HepG2 (cell line): ENCODE data around the gene OLR1.

Experiments used
- CREB1 ChIP-seq, 2 experiments: fragments of 450-650 bp in 1 of 2; IDR thresholded peaks; 2 replicates each; pipeline ENCODE4 v1.6.1; 2016 to 2017; ENCODE audit warnings: control low read depth in 1 of 2, mild to moderate bottlenecking in 1 of 2, missing compliant biosample characterization in 1 of 2, missing genetic modification characterization in 1 of 2
- MXD1 ChIP-seq: sonication (generic); formaldehyde crosslinking; IDR thresholded peaks from 2 replicates; pipeline ENCODE4 v1.4.0; 2020; ENCODE audit warnings: mild to moderate bottlenecking, missing genetic modification reagents
- MXI1 ChIP-seq: IDR thresholded peaks from 3 replicates; pipeline ENCODE4 v1.6.1; 2012; ENCODE audit warnings: low read depth, low read length, inconsistent platforms, borderline replicate concordance
- NR2C2 ChIP-seq: sonication (generic); formaldehyde crosslinking; IDR thresholded peaks from 2 replicates; pipeline ENCODE4 v1.4.0; 2020; ENCODE audit warnings: missing genetic modification reagents, mild to moderate bottlenecking, moderate library complexity, borderline replicate concordance
- PLSCR1 ChIP-seq: sonication (generic); formaldehyde crosslinking; IDR thresholded peaks from 2 replicates; pipeline ENCODE4 v1.5.0; 2020; ENCODE audit warnings: missing genetic modification reagents, mild to moderate bottlenecking, borderline replicate concordance
- POLR2A ChIP-seq, 2 experiments: IDR thresholded peaks; 2 replicates each; pipeline ENCODE4 v1.6.1; 2011; ENCODE audit warnings: low read depth in 2 of 2, low read length in 2 of 2, mild to moderate bottlenecking in 1 of 2, moderate library complexity in 1 of 2; ENCODE audit not compliant: insufficient read depth in 1 of 2
- REST ChIP-seq, 2 experiments: IDR thresholded peaks; 2 replicates each; pipeline ENCODE4 v1.6.1; 2011 to 2012; ENCODE audit warnings: low read length in 2 of 2, borderline replicate concordance in 1 of 2, low read depth in 1 of 2, mild to moderate bottlenecking in 1 of 2, moderate library complexity in 1 of 2
- SMC3 ChIP-seq: IDR thresholded peaks from 2 replicates; pipeline ENCODE4 v1.6.1; 2011; ENCODE audit warnings: low read length, improper control_type of control experiment
- ZHX2 ChIP-seq, 2 experiments: sonication (generic) in 1 of 2; formaldehyde crosslinking in 1 of 2; IDR thresholded peaks; 2 replicates each; pipeline versions ENCODE4 v1.6.1 to v1.9.0; 2014 to 2022; ENCODE audit warnings: antibody characterized with exemption in 1 of 2, borderline replicate concordance in 1 of 2, inconsistent platforms in 1 of 2, low read depth in 1 of 2, missing genetic modification reagents in 1 of 2
- ZNF639 ChIP-seq: conservative IDR thresholded peaks from 2 replicates; pipeline ENCODE4 v1.6.1; 2018; ENCODE audit warnings: missing genetic modification reagents
- ZNF7 ChIP-seq: IDR thresholded peaks from 2 replicates; pipeline ENCODE4 v1.6.1; 2016; ENCODE audit warnings: missing biosample characterization, missing genetic modification reagents
- ZSCAN22 ChIP-seq: sonication (generic); formaldehyde crosslinking; IDR thresholded peaks from 2 replicates; pipeline ENCODE4 v1.4.0; 2020; ENCODE audit warnings: mild to moderate bottlenecking, missing genetic modification reagents

- TF ChIP-seq NR2C2 (CRISPR knock-in tag) = no peak
- no peak for TF ChIP-seq ZSCAN22 (CRISPR knock-in tag)
- no peak for TF ChIP-seq MXI1
- TF ChIP-seq ZHX2 (IDR thresholded peaks at IDR 0.05; ENCODE audit: low read depth) = no peak
- no peak for TF ChIP-seq ZHX2 (CRISPR knock-in tag; IDR thresholded peaks at IDR 0.05; ENCODE audit: borderline replicate concordance)
- no peak for TF ChIP-seq CREB1 (IDR thresholded peaks at IDR 0.05)
- no peak for TF ChIP-seq CREB1 (CRISPR knock-in tag; IDR thresholded peaks at IDR 0.05)
- no peak for TF ChIP-seq REST (IDR thresholded peaks at IDR 0.05; ENCODE audit: borderline replicate concordance in 1 of 2, low read depth in 1 of 2, low read length in 2 of 2)
- TF ChIP-seq POLR2A (IDR thresholded peaks at IDR 0.05; ENCODE audit: insufficient read depth in 1 of 2, low read depth in 2 of 2, low read length in 2 of 2) = no peak
- no peak for TF ChIP-seq ZNF639 (CRISPR knock-in tag)
- no peak for TF ChIP-seq PLSCR1
- TF ChIP-seq SMC3 = no peak
- no peak for TF ChIP-seq ZNF7 (CRISPR knock-in tag)
- no peak for TF ChIP-seq MXD1 (CRISPR knock-in tag)
Measured at GRCh38 chr12:10130042-10130441, 41.9 kb downstream of the OLR1 start, which contains the start of gene CLEC7A.
